Mammary epithelial cell (primary cell): ENCODE measurements around the gene UQCRC1.

Experiments
- CTCF ChIP-seq, 2 donors: IDR thresholded peaks in 1 of 2; conservative IDR thresholded peaks in 1 of 2; 2 replicates each; pipeline ENCODE4 v1.5.1; 2011 to 2012; ENCODE audit warnings: inconsistent platforms in 2 of 2, low read length in 2 of 2, mild to moderate bottlenecking in 2 of 2, control low read depth in 1 of 2, low read depth in 1 of 2; ENCODE audit not compliant: insufficient read depth in 1 of 2; ENCODE audit errors: extremely low read depth in 1 of 2
- EZH2 ChIP-seq: IDR thresholded peaks from 2 replicates; pipeline ENCODE4 v1.6.1; 2012; ENCODE audit warnings: low read length, inconsistent platforms, borderline replicate concordance

- no peak for TF ChIP-seq CTCF (conservative IDR thresholded peaks at IDR 0.05 in 1 of 2, IDR thresholded peaks at IDR 0.05 in 1 of 2; ENCODE audit: extremely low read depth in 1 of 2, insufficient read depth in 1 of 2, low read depth in 1 of 2, low read length in 2 of 2)
- TF ChIP-seq EZH2, result no peak
Measured at GRCh38 chr3:48600711-48601621, 8.5 kb downstream of the UQCRC1 start.
